ENCODE results near the gene SLX4IP. TPM values are rescaled to one million over a fixed set of nuclear protein-coding genes. Genes with fewer than 3 reads are reported as not detected.
A peak's percentile ranks its signal among the peaks of the same experiment; 100 is the strongest.

Gene SLX4IP
- polyA plus RNA-seq, 1 experiment: 2.8 TPM

DNA sequence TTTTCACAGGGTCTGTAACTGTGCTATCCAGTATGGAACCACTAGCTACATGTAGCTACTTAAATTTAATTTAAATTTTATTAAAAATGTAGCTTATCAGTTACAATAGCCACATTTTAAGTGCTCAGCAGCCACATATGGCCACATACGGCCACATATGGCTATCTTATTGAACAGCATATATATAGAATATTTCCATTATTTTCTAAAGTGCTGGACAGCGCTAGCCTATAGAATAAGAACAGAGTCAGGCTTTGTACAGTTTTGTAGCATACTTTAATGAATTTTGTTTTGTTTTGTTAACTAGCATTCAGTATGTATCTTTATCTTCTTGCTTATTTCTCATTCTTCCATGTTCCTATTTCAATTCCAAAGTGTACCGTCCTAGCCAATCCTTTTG, 120.3 kb downstream of the SLX4IP start:
- H3K27ac ChIP-seq (ENCODE audit: low read depth, low read length): no peak overlapping the region

DNA sequence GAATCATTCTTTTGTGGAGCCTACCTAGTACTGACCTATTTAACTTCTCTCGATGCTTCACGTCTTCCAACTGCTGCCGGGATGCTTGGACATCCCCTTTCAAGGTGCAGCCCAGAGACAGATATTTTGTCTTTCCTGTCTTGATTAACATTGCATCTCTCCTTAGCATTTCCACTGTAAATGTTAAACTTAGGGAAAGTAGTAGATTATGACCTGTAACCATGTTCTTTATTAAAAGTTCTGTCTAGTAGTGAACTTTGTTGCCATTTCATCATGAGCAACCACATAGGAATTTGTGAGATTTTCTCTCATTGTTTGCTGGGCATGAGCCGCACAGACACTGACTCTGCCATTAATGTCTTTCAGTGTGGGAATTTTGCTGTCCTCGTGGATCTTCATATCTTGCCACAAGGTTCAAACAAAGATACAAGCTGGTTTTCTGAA, 120.8 kb downstream of the SLX4IP start:
- Histone ChIP-seq H3K4me3 (ENCODE audit: low read depth, low read length) (no peak overlapping the region), H3K27me3 (ENCODE audit: control insufficient read depth, insufficient read depth, low read length) (no peaks in the 10 kb centered on the region), H3K27ac (ENCODE audit: low read depth, low read length) (no peak overlapping the region), H3K9me3 (ENCODE audit: control insufficient read depth, insufficient read depth, low read length) (no peaks in the 10 kb centered on the region)
- POLR2A ChIA-PET: no interaction called here
- DNase-seq (ENCODE audit: low read depth, low spot score): no peak
- CTCF ChIA-PET: interaction anchor here (1.1 to 2.9 kb wide), 3 partner anchors 115 to 988 kb away, joined by 3 to 9 read pairs (median 5); no protein-coding TSS in a partner anchor
- TF ChIP-seq, protein P1, sequence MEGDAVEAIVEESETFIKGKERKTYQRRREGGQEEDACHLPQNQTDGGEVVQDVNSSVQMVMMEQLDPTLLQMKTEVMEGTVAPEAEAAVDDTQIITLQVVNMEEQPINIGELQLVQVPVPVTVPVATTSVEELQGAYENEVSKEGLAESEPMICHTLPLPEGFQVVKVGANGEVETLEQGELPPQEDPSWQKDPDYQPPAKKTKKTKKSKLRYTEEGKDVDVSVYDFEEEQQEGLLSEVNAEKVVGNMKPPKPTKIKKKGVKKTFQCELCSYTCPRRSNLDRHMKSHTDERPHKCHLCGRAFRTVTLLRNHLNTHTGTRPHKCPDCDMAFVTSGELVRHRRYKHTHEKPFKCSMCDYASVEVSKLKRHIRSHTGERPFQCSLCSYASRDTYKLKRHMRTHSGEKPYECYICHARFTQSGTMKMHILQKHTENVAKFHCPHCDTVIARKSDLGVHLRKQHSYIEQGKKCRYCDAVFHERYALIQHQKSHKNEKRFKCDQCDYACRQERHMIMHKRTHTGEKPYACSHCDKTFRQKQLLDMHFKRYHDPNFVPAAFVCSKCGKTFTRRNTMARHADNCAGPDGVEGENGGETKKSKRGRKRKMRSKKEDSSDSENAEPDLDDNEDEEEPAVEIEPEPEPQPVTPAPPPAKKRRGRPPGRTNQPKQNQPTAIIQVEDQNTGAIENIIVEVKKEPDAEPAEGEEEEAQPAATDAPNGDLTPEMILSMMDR (IDR thresholded peaks at IDR 0.05; ENCODE audit: low read depth, low read length): no peak

More for the DNA sequence above, 120.3 kb downstream of the SLX4IP start:
- ChIA-PET POLR2A (no interaction called here), CTCF (interaction anchor here (2.9 kb wide), 1 partner anchor 116 kb away, joined by 9 read pairs; no protein-coding TSS in a partner anchor)
- no peak for DNase-seq (ENCODE audit: low read depth, low spot score)
- Histone ChIP-seq H3K4me3 (ENCODE audit: low read depth, low read length) (no peak overlapping the region), H3K9me3 (ENCODE audit: control insufficient read depth, insufficient read depth, low read length) (no peaks in the 10 kb centered on the region), H3K27me3 (ENCODE audit: control insufficient read depth, insufficient read depth, low read length) (no peaks in the 10 kb centered on the region)
- TF ChIP-seq, protein P1 (IDR thresholded peaks at IDR 0.05; ENCODE audit: low read depth, low read length): no peak

DNA sequence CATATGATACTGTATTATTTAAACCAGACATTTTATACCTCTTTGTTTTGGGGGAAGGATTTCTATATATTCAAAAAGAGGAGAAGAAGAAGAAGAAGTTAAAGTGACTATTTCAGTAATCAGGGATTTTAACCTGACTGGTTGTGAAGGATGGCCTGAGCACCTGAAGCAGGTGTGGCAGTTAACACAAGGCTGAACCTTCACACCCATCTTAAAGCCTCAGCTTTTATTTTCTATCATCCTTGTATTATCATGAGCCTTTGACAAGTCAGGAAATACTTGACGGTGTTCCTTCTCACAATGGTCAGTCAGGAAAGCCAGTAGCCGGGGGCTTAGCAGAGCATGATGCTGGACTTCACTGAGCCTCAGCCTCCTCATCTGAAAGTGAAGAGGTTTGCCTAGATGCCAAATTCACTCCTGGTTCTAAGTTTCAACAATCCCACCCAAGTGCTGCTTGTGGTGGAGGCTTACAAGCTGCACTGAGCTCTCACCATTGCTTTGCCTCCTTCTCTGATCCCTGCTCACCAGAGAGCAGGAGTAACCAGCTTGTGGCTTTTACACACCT, 121.5 kb downstream of the SLX4IP start:
- Histone ChIP-seq H3K9me3 (ENCODE audit: control insufficient read depth, insufficient read depth, low read length) (no peaks in the 10 kb centered on the region), H3K27me3 (ENCODE audit: control insufficient read depth, insufficient read depth, low read length) (no peaks in the 10 kb centered on the region), H3K27ac (ENCODE audit: low read depth, low read length) (no peak overlapping the region), H3K4me3 (ENCODE audit: low read depth, low read length) (no peak overlapping the region)
- TF ChIP-seq, protein P1 (IDR thresholded peaks at IDR 0.05; ENCODE audit: low read depth, low read length): no peak
- CTCF ChIA-PET: interaction anchor here (0.8 to 2.9 kb wide), 4 partner anchors 114 to 987 kb away, joined by 3 to 9 read pairs (median 4); no protein-coding TSS in a partner anchor
- POLR2A ChIA-PET: no interaction called here
- DNase-seq (ENCODE audit: low read depth, low spot score): no peak

DNA sequence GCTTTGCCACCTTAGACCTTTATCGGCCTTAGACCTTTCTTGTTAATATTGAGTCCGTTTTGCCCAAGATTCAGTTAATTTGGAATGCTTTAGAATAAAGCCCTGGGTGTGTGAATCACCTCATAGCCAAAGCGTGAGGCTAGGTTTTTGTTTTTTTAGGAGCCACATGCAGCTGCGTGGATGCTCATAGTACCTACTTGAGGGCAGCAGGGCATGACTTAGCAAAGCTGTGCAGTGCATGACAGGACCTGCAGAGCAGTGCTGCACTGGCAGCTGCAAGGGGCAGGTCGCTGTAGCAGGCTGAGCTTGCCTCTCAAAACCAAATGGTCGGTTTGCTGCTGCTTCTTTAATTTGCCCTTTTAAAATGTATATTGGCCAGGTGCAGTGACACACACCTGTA, 122.6 kb downstream of the SLX4IP start:
- Histone ChIP-seq H3K4me3 (ENCODE audit: low read depth, low read length) (no peak overlapping the region), H3K27me3 (ENCODE audit: control insufficient read depth, insufficient read depth, low read length) (no peaks in the 10 kb centered on the region), H3K9me3 (ENCODE audit: control insufficient read depth, insufficient read depth, low read length) (peaks cover 7% of the 10 kb centered on the region), H3K27ac (ENCODE audit: low read depth, low read length) (peak overlapping the region; percentile 84)
- POLR2A ChIA-PET: interaction anchor here (1.5 kb wide), 1 partner anchor 114 kb away, joined by 8 read pairs; no protein-coding TSS in a partner anchor
- DNase-seq (ENCODE audit: low read depth, low spot score): no peak
- TF ChIP-seq, protein P1 (IDR thresholded peaks at IDR 0.05; ENCODE audit: low read depth, low read length): no peak
- CTCF ChIA-PET: interaction anchor here (0.6 to 1.8 kb wide), 5 partner anchors 114 to 986 kb away, joined by 3 to 8 read pairs (median 3); no protein-coding TSS in a partner anchor

DNA sequence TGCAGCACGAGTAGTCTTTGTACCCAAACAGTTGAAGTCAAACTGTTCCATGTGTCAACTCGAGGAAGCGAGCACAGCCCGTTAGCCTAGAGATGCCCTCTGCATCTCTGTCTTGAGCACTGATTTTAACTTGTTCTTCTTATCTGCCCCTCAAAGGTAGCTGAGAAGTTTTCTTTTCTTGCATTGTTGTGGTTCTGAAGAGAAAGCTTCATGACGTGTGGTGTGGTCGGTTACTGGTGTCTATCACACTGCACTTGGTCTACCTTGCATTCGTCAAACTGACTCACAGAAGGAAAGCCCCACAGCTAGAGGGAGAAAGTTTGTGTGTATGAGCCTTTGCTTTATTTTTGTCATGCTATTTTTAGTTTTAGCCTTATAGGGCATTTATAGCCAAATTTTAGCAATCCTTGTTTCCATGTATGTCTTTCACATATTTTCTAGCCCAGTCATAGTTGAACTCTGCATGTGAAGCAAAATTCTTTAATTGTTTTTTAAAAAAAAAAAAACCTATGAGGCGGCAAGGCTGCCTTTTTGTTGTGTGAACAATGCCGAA, 123.6 kb downstream of the SLX4IP start:
- peak; percentile 93 for DNase-seq (ENCODE audit: low read depth, low spot score)
- peak overlapping the region; percentile 84 for H3K27ac ChIP-seq (ENCODE audit: low read depth, low read length)
- H3K27me3 ChIP-seq (ENCODE audit: control insufficient read depth, insufficient read depth, low read length): no peaks in the 10 kb centered on the region
- TF ChIP-seq, protein P1 (IDR thresholded peaks at IDR 0.05; ENCODE audit: low read depth, low read length): peak; percentile 45
- CTCF ChIA-PET: interaction anchor here (0.6 to 1.8 kb wide), 5 partner anchors 22 to 985 kb away, joined by 3 to 8 read pairs (median 3); no protein-coding TSS in a partner anchor
- POLR2A ChIA-PET: interaction anchor here (0.7 to 1.5 kb wide), 3 partner anchors 18 to 113 kb away, joined by 3 to 8 read pairs (median 4); no protein-coding TSS in a partner anchor
- peaks cover 7% of the 10 kb centered on the region for H3K9me3 ChIP-seq (ENCODE audit: control insufficient read depth, insufficient read depth, low read length)
- no peak overlapping the region for H3K4me3 ChIP-seq (ENCODE audit: low read depth, low read length)
